NCI-H1694 treated with DMSO at 0.1 percent for 48 hours (cell line): ENCODE data around the gene TMC5.

Experiments used
- DNase-seq: peaks from one replicate; lab custom pipeline; 2025; lab: John Stamatoyannopoulos, UW

Gene TMC5

DNA sequence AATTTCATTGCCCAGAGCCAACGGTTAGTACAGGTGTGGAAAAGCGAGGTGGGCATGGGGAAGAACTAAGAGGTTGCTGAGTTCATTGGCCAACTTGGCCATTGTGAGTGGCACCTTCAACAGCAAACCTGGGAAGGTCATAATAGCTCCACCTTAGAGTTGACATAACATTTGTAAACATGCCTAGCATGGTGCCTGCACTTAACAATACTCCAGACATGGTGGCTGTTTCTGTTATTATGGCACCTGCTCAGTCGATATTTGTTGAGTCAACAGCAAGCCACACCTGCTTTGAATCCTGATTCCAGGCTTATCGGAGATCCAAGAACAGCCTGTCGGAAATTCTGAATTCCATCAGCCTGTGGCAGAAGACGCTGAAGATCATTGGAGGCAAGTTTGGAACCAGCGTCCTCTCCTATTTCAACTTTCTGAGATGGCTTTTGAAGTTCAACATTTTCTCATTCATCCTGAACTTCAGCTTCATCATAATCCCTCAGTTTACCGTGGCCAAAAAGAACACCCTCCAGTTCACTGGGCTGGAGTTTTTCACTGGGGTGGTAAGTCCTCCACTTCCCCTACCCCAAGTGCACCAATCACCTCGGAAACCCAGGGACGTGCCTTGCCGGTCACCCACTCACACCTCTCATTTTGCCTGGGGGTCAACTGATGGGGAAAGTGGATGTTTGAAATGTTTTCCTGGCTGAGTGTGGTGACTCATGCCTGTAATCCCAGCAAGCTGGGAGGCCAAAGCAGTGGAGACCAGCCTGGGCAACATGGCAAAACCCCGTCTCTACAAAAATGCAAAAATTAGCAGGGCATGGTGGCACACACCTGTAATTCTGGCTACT is 46.0 kb downstream of the TMC5 start:
- no peak for DNase-seq

DNA sequence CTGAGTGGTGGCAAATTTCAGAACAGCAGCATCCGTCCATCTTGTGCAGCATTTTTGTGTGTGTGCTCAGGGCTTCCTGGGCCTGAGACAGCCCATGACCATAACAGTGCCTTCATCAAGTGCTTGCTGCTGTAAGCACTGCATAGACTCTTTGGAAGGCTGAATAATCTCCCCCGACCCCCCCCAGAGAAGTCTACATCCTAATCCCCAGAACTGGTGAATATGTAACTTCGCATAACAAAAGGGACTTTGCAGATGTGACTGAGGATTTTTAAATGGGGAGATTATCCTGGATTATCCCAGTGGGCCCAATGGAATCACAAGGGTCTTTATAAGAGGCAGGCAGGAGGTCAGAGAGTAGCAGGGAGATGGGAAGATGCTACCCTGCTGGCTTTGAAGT is 50.6 kb downstream of the TMC5 start:
- no peak for DNase-seq

DNA sequence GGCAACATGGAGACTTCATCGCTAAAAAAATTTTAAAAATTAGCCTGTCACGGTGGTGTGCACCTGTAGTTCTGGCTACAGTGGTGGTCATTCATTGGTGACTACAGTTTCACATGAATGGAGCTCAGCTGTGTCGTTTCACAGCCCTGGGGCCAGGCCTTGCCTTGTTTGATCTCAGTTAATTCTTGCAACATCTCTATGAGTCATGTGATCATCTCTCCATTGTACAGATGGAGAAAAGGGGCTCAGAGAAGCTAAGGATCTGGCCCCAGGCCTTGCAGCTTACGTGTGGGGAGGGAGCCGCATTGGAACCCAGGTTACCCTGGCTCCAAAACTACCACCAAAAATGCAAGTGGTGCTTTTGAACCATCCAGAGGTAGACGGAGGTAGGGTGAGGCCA is 54.8 kb downstream of the TMC5 start:
- no peak for DNase-seq

DNA sequence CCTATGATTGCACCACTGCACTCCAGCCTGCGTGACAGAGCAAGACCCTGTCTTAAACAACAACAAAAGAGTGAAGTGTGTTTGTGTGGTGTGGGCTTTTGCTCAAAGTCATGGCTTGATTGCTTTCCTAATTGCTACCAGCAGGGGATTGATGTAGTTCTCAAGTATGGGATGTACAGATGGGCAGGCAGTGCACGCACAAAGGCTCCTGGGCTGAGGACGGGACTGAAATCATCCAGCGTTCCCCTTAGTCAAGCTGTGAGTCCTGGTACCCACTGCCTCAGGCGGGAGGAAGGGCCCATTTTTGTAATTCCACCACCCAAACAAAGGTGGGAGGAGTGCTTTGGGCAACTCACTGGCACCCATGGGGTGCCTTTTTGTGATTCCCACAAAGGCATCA is 56.9 kb downstream of the TMC5 start:
- no peak for DNase-seq

DNA sequence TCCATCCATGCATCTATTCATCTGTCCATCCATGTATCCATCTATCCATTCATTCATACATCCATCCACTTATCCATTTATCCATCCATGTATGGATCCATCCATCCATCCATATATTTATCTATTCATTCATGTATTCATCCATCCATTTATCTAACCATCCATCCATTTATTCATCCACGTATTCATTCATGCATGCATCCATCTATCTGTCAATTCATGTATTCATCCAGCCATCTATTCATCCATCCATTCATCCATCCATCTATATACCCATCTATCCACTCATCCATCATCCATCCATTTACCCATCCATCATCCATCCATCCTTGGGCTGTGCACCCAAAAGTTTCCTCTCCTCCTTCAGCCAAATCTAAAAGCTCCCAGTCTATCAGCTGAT is 60.8 kb downstream of the TMC5 start:
- DNase-seq: no peak

DNA sequence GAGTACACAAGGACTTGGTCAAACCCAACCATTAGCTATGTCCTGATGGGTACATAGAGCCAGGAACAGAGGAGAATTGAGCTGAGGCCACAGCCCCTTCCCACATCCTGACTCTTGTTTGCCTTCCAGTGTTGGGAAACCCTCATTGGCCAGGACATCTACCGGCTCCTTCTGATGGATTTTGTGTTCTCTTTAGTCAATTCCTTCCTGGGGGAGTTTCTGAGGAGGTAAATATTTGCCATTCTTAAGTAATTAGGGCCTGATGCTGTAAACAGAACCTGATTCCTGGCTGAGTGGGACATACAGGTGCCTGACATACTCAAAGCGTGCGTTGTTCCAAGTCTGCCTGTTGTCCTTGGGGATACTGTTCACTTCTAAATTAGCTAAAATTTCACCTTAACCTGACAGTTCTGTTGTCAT is 61.6 kb downstream of the TMC5 start:
- DNase-seq: no peak

DNA sequence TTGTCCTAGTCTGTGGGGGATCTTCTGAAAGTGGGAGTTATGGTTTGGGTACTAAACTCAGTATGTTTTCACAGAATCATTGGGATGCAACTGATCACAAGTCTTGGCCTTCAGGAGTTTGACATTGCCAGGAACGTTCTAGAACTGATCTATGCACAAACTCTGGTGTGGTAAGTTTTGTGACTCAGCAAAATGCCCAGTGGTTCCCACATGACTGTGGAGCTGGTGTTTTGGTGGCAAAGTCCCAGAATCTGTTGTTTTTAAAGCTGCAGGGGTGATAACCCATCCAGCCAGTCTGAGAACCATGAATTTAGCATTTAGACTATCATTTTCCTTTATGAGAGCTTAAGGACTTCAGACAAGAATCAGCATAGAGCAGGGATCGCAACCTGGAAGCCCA is 63.6 kb downstream of the TMC5 start:
- DNase-seq: no peak

DNA sequence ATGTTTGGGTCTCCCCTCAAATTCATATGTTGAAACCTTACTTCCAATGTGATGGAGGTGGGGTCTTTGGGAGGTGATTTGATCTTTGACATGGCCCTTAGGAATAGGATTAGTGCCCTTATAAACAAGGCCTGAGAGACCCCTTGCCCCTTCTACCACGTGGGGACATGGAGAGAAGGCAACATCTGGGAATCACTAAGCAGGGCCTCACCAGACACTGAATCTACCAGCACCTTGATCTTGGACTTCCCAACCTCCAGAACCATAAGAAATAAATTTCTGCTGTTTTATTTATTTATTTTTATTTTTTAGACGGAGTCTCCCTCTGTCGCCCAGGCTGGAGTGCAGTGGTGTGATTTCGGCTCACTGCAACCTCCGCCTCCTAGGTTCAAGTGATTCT is 64.1 kb downstream of the TMC5 start:
- DNase-seq: no peak

DNA sequence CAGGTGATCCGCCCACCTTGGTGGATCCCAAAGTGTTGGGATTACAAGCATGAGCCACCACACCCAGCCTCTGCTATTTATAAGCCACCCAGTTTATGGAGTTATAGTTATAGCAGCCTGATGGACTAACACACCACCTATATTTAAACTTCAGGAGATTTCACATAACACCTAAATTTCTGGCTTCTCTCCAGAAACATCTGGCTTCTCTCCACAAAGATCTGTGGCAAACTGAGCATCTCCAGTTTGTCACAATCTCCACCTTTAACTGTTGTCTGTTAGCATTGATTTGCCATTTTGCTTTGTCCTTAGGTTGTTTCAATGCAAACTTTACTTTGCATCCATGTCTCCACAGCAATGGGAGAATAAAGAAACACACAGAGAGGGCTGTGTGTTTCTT is 64.6 kb downstream of the TMC5 start:
- DNase-seq: no peak

DNA sequence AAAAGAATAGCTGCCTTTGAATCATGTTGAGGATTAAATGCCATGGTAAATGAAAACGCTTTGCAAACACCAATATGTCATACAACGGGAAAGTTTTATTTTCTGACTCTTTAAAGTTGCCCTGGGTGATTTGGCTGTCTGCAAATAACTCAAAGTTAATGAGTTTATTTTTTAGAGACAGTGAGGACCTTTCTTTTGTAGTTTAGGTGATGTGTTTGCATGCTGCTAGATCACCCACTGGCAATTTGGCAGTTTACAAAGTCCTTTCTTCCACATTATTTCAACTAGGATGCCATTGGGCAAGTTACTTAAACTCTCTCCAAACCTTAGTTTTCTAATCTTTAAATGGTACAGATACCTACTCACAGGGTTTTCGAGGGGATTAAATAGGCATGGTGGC is 66.4 kb downstream of the TMC5 start:
- DNase-seq: no peak

DNA sequence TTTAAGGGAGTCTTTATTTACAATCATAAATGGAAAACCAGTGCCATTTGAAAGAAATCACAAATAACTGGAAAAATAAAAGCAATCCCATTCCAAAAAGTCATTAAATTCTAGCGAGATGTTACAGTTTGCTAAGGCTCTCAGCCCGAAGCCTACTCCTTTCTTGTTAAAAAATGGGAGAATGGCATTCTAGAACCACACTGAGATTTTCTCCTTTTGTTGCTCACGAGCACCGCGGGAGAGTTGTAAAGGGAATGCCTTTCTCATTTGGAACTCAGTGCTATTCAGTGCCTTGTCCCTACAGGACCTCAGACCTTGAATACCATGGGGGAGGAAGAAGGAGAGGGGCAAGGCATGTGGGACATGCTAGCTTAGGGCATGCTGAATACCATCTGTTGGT is 67.9 kb downstream of the TMC5 start:
- DNase-seq: no peak

DNA sequence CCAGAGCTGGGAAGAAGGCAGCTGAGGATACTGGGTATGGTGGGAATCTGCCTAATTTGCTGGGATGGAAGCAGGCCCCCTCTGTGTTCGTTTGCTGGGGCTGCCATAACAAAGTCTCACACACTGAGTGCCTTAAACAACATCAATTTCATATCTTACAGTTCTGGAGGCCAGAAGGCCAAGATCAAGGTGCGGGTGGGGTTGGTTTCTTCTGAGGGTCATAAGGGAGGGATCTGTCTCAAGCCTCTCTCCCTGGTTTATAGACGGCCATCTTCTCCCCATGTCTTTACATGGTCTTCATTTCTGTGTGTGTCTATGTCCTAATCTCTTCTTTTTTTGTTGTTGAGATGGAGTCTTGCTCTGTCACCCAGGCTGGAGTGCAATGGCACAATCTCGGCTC is 68.4 kb downstream of the TMC5 start:
- no peak for DNase-seq

DNA sequence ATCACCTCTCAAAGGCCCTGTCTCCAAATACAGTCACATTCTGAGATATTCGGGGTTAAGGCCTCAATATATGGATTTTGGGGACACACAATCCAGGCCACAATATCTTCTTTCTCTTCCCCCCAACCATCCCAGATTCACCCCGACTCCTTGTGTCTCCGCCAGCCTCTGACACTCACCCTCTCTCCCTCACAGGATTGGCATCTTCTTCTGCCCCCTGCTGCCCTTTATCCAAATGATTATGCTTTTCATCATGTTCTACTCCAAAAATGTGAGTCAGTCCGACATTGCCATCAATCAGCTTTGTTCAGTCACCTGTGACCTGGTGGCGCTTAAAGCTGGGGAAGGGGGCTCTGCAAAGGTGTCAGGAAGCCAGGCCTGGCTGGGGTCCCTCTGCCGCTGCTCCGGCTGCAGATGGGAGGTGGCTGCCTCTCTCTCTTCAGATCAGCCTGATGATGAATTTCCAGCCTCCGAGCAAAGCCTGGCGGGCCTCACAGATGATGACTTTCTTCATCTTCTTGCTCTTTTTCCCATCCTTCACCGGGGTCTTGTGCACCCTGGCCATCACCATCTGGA is 69.2 kb downstream of the TMC5 start:
- no peak for DNase-seq

DNA sequence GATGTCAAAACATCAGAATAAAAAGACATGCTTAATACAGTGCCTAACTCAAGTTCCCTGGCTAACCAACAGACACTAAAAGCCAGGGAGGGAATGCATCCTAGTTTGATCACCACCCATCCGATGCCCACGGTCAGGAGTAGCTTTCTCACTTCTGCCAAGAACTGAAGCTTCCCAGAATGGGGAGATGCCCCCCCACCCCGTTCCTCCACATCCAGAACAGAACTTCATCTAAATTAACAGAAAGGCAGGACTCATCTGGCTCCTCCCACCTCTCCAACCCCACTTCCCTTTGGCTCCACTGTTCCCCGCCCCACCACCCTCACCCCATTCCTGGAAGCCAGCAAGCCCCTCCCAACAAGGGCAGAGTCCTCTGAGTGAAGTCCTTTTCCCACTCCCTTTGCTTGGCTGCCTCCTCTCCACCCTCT is 70.5 kb downstream of the TMC5 start:
- DNase-seq: no peak

DNA sequence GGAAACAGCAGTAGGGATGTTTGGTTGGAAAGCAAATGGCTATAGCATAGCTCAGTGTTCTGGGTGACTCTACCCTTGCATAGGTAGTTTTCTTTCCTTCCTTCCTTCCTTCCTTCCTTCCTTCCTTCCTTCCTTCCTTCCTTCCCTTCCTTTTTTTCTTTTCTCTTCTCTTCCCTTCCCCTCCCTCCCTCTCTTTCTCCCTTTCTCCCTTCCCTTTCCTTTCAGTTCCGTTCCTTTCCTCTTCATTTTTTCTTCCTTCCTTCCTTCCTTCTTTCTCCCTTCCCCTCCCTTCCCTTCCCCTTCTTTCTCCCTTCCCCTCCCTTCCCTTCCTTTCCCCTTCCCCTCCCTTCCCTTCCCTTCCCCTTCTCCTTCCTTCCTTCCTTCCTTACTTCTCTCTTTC is 72.9 kb downstream of the TMC5 start:
- DNase-seq: no peak

DNA sequence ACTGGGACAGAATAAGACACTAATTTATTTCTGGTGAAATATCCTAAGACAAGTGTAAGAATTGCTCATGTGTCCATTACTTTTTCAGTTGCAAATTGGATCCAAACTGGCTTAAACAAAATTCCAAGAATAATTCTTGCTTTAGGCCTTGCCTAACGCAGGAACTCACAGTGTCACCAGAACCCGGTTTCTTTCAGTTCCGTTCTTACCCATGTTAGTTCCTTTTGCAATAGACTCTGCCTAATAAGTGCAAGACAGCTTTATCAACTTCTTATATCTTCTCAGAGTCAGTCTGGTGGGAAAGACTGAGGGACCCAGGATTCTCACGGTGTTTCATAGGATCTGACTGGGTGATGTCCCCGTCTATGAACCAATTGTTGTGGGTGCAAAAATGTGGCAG is 79.5 kb downstream of the TMC5 start:
- no peak for DNase-seq

DNA sequence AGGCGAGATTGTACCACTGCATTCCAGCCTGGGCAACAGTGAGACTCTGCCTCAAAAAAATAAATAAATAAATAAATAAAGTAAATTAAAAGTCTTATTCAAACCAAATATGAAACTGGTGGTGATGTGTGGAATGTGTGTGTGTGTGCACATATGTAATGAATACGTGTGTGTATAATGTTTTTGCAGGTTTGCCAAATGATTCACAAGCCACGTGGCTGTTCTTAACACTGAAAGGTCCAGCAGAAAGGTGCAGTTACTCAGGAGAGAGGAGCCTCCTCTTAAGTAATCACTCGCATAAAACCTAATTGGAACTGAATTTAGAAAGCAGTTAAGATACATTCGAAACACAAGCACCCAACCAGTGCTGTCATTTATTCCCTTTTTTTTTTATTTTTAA is 81.3 kb downstream of the TMC5 start:
- DNase-seq: no peak

DNA sequence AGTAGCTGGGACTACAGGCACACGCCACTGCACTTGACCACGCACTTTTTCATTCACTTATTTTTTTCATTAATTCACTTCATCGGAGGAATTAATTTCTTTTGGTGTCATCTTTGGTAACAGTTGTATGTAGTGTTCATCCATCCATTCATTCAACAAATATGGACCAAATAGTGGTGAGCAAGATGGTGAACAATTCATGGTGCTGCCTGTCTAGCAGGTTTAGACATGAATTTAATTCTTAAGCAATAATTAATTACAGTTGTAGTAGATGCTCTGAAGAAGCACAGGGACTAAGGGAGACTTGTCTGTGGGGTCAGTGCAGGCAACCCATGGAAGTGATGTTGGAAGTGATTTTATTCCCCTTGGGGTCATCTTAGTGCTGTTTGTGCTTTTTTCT is 81.8 kb downstream of the TMC5 start:
- DNase-seq: no peak

DNA sequence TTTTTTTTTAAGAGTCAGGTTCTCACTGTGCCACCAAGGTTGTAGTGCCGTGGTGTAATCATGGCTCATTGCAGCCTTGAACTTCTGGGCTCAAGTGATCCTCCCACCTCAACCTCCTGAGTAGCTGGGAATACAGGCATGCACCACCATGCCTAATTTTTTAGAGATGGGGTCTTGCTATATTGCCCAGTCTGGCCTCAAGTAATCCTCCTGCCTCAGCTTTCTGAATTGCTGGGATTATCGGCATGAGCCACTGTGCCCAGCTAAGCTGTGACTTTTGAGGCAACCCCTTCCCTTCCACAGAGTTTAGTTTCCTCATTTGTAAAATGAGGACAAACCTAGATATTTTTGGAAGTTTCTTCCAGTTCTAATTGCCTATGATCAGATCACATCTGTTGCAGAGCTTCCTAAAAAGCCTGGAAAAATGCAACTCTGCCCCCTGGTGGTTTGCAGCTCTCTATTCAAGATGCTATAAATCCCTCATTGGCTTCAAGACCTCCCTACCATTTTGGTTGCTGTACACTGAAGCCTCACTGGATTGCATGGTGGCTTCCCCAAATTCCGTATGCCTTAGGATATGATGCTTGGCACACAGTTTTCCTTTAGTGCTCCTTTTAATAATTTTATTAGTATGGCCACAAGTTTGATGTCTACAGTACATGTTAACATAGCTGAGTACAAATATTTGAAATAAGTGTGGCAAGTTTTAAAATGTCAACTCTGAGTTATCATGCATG is 84.9 kb downstream of the TMC5 start:
- DNase-seq: peak; percentile 49

DNA sequence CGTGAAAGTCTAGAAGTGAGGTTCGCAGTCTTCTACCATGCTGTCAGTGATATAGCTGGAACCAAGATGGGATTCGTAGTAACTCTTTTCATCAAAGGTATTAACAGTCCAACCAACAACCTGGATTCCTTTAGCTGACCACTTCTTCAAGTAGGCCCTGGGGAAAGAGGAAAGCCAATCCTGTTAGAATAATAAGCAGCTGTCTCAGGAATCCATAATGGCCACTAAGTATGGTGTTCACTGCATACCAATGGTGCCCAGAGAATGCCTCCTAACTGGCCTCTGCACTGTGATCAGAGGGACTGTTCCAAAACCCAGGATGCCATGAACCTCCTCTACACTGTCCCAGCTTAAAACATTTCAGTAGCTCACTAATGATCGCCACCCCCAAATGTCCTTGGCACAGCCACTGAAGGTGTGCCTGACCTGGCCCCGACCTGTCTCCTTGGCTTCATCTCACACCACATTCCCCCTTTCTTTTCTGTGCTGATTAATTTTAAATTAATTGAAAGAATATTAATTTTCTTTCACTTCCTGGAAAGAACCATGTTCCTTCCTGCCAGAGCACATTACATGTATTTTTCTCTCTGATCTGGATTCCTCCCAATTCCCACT is 85.9 kb downstream of the TMC5 start:
- DNase-seq: no peak

DNA sequence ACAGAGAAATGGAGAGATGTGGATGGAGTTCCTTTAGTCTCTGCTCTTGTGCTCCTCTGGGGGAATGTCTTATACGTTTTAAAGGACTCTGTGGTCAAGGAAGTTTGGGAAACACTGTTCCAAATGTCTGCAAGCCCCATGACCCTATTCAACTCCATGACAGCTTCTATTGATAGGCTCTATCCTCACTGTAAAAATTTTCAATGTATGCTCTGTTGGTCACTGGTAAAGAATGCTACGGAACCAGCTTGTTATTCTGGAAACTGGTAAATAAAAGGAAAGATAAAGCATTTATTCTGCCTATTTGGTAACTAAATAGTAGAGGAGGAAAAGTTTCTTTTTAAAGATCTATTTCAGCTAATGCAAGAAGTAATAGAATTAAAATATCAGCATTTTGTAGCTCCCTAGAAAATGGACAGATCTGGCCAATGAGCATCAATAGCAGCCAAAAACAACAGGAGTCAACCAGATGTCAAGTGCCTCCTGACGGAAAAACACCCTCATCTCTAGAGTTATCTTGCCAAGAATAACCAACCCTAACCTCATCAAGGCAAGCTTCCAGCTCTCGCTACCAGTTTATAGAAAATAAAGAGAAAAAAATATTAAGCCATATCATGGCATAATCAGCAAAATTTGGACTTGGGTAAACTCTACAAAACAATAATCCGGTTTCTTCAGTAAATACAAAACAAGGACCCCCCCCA is 88.1 kb downstream of the TMC5 start:
- no peak for DNase-seq

DNA sequence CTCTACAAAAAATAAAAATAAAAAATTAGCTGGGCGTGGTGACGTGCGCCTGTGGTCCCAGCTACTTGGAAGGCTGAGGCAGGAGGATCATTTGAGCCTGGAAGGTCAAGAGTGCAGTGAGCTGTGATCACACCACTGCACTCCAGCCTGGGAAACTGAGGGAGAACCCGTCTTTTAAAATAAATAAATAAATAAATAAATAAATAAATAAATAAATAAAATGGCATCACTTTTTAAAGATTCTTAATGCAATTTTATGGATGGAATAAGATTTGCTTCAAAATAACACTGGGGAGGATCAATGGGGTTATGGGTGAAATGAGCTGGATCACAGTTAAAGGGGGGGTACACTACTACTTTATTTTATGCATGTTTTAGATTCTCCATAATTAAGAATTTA is 89.3 kb downstream of the TMC5 start:
- DNase-seq: no peak
